ENCODE results near the gene TAGLN2.
A peak's percentile ranks its signal among the peaks of the same experiment; 100 is the strongest.

Gene TAGLN2

DNA sequence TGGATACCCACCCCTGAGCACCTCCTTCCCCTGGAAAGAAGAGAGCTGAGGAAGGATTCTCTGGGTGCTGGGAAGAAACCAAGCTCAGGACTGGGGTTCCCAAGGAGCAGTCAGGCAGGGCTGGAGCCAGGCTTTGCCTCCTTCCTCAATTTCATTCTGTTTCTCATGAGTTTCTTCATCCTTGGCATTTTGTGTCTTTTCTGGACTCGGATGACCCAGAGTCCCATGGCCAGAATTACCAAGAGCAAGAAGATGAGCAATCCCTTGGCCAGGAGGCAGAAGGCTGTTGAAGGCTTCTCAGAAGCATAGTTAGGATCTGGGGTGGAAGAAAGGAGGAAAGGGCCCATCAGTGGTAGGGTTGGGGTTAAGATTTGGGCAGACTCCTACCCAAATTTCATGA lies 26.2 kb upstream of the TAGLN2 start:
- no peak overlapping the region for H3K4me3 ChIP-seq
- peak overlapping the region in 1 of 21 experiments; percentile 35 for H3K27ac ChIP-seq

GRCh38 chr1:159951016-159951415 lies 25.7 kb upstream of the TAGLN2 start:
- no peak overlapping the region for H3K27ac ChIP-seq
- no peak overlapping the region for H3K4me3 ChIP-seq

DNA sequence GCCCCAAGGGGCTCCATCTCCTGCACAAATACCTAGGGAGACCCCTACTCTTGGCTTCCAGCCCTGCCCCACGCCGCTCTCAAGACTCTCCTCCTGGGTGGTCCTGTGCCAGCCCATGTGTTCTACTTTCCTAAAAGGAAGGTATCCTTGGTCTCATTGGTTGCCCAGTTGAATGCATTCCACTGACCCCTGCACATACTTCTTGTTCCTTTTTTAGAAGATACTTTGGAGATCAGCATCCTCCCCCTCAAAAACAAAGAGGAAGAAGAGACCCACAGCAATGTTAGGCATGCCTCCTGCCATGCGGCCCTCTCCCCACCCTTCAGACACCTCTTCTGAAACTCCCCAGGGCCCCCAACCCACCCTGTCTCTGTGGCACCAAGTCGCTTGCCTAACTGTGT lies 24.7 kb upstream of the TAGLN2 start:
- Histone ChIP-seq H3K27ac (no peak overlapping the region), H3K4me3 (no peak overlapping the region)

DNA sequence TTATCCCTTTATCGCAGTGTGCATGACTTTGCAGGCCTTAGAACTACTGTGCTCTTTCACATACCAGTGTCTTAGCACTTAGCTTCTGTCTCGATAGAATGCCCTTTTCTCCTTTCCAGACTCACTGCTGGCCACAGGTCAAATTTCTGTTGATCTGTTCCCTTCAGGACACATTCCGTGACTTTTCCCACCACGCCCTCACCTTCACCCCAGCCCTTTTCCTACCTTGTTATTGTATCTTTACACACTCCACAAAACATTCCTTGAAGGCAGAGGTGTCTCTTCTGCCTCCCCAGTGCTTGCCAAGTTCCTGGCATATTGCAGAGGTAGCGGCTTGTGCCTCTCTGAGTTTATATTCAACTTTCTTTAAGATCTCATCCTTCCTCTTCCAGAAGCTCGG lies 23.8 kb upstream of the TAGLN2 start:
- H3K27ac ChIP-seq = no peak overlapping the region

DNA sequence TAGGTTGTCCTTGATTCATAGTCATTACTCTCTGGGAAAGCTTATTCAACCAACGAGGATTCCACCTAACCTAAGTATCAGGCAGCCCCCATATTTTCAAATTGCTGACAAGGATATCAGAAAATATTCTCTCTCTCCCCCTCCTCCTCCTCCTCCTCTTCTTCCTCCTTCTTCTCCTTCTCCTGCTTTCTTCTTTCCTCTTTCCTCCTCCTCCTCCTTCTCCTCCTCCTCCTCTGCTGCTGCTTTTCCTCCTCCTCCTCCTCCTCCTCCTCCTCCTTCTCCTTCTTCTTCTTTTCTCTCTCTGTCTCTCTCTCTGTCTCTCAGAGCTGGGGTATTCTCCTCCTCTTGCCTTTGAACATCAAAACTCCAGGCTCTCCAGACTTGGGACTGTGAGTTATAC lies 22.6 kb upstream of the TAGLN2 start:
- H3K4me3 ChIP-seq = no peak overlapping the region
- no peak overlapping the region for H3K27ac ChIP-seq

More for the DNA sequence above, 23.8 kb upstream of the TAGLN2 start:
- H3K4me3 ChIP-seq = no peak overlapping the region

DNA sequence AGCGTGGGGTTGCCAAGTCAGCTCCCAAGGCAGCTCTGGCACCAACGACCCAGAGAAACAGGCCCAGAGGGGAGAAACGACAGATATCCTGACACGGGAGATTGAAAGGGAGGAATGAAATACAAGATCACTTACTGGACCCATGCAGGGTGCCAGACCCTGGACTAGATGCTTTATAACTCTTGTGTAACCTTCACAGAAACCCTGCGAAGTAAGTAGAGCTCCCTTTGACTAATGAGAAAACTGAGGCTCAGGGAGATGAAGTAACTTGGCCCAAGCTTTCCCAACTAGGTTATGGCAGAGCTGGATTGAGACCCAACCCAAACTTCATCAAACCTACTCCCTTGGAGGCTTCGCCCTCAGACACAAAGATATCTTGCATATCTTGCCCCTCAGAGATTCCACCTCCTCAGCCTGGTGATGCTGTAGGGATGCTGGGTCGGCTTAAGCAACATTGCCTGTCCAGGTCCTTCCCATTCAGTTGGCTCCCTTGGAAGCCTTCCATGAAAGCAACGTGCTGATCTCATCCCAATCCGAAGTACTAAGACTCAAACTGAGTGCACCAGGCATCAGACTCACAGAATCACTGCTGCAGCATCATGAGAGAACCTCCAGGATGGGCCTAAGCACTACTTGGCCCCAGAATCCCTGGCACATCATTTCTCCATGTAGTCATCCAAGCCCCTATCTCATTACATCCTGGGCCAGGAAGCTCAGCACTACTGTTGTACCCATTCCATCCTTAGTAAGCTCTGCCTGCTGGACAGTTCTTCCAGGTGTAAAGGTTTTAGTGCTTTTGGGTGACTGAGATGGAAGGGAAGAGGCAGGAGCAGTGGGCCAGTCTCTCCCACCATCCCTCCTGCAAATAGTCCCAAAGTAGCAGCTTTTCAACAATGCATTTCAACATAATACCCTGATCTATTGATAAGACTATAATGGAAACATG lies 21.2 kb upstream of the TAGLN2 start:
- Histone ChIP-seq H3K4me3 (peak overlapping the region in 3 of 7 experiments; percentile 37 to 49 (median 40)), H3K27ac (peak overlapping the region in 5 of 21 experiments; percentile 60 to 82 (median 79))

DNA sequence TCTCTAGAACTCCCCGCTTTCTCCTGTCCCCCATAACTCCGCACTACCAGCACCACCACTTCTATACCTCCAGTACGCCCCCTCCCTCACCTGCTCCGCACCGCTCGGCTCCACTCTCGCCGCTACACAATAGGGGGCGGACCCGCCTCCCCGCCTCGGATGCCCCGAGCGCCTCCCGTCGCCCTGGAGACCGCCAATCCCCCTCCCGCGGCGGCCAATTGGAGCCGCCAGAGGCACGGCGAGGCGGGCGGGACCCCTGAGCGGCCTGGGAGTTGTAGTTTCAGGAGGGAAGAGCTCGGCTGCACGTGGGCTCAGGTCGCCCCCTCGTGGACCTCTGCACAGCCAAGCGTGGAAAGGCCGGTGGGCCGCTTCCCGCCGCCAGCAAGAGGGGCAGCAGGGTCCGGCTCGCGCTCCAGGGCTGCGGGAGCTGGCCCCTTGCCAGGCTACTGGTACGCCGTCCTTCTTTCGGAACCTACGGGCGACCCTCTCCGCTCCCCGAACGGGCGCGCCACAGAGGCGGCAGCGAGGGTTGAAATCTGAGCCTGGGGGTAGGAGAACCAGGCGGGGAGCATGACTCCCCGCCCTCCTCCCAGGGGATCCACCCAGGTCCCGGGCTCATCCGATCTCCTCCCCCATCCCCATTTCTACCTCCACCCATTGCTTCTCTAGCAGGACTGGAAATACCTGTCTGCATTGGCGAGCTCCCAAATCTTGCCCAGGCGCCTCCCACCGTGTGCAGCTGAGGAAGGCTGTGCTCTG lies 20.4 kb upstream of the TAGLN2 start, which contains the start of gene IGSF9:
IGSF9 (minus strand) TSS at position 131 of the 759 bp plus-strand sequence. CDS start 2,159 bp downstream, outside the sequence.
- H3K27ac ChIP-seq = peak within 1 kb of the TSS in 18 of 21 experiments; percentile 21 to 86 (median 66)
- H3K4me3 ChIP-seq = peak within 1 kb of the TSS; percentile 28 to 49 (median 37)

- Histone ChIP-seq H3K27ac (peak overlapping the region in 14 of 21 experiments; percentile 40 to 86 (median 70)), H3K4me3 (peak overlapping the region; percentile 28 to 49 (median 37))
Measured at GRCh38 chr1:159944623-159945455, 19.5 kb upstream of the TAGLN2 start.

DNA sequence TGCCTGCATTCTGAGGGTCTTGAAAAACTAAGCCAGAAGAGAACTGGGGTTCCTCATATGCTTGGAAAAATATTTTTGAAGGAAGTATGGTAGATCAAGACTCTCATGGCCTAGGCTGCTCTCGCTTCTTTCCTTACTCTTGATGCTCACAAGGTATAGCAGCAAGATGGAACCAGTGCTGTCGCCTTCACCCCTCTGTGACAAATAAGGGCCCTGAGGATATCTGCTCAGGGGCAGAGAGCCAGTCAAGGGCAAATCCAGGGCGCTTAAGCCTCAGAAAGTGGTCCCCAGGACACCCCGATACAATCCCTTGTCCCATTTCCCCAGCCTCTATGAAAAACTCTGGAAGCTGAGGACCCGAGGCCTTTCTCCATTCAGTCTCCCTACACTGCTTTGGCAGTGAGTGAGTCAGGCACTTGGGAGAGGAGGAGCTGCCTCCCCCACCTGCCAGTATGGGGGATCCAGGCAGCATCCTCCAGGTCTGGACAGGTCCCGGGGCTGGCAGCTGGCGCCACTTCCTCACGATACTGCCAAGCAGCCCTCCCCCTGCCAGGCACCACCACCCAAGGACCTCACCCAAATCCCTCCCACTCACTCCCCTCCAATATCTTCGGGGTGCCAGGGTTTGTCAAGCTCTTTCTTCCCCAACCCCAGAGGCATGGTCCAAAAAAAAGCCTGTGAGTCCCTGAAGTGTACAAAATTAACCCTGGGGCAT lies 18.8 kb upstream of the TAGLN2 start:
- H3K4me3 ChIP-seq = peak overlapping the region in 4 of 7 experiments; percentile 30 to 49 (median 40)
- H3K27ac ChIP-seq = peak overlapping the region in 14 of 21 experiments; percentile 7 to 86 (median 66)

DNA sequence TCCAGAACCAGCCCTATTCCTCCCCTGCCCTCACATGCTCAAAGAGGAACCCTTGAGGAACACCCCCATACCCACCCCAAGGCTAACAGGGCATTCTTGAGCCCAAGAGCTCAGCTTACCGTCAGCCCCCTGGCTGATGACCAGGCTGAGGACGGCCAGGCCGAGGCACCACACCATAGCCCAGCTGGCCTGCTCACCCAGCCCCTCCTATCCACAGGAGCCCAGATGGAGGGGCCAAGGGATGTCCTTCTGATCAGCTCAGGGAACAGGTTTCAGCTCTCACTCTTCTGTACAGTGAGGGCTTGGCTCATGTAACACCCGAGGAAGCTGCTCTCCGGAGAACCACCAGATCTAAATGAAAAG lies 18.0 kb upstream of the TAGLN2 start:
- Histone ChIP-seq H3K4me3 (no peak overlapping the region), H3K27ac (peak overlapping the region in 9 of 21 experiments; percentile 23 to 80 (median 61))

DNA sequence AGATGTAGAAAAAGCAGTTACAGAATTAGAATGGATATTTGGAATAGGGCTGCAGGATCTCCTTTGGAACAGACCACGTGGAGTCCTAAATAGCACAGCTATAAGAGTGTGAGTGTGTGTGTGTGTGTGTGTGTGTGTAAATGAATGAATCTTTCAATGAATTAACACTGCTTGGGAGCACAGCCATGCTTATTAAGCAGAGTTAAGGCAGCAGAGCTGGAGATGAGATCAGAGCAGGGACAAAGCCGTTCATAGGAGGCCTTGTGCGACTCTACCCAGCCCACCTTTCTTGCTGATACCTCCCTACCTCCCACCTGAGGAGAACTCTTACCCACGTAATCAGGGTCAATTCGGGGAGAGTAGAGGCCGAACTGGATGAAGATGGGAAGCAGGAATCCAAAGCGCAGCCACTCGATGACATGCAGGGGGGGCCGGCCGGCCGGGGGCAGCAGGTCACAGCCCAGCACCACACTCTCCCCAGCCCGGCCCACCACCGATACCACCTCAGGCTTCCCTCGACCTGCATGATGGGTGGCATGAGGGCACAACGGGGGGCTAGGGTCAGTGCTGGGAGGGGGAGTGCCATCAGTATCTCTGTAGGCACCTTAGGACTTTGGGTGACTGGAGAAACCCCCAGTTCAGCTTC lies 17.4 kb upstream of the TAGLN2 start:
- Histone ChIP-seq H3K27ac (peak overlapping the region in 7 of 21 experiments; percentile 23 to 80 (median 62)), H3K4me3 (no peak overlapping the region)

DNA sequence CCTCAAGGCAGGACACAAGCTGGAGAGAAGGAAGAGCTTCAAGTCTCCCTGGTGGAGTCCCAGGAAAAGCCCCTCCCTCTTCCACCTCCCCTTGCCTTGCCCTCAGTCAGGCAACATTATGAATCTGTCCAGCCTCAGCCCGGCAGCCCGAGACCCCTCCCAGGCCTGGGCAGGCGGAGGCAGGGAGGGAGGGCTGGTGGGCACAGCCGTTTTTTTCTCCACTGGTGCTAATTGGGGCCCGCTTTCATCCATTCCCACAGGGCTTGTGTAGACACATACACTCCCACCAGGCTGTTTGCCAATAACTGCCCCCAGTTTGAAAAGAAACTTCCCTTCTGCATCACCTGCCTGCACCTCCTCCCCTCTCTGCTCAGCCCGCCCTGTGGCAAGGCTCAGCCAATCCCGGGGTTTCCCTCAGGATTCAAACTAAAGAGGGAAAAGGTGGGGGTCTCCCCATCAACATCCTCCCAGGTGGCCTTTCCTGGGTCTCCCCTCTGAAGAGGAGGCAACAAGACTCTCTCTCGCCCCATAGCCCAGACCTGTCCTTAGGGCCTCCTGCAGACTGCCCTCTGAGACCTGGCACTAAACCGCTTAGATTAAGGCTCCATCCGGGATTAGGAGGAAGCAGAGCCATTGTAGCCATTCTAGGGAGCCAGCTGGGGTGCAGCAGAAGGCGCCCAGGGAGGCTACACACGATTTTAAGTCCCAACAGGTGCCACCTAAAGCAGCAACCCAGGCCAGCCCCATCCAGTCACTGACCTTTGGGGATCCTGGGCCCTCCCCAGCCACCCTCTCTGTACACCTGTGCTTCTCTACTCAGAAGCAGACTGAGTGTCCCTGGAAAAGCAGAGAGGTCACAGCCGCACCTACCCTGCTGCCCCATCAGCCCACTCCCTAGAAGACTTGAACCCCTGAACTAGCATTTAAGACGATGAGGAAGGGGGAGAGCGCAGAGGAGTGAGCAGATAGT lies 16.6 kb upstream of the TAGLN2 start:
- no peak overlapping the region for H3K4me3 ChIP-seq

DNA sequence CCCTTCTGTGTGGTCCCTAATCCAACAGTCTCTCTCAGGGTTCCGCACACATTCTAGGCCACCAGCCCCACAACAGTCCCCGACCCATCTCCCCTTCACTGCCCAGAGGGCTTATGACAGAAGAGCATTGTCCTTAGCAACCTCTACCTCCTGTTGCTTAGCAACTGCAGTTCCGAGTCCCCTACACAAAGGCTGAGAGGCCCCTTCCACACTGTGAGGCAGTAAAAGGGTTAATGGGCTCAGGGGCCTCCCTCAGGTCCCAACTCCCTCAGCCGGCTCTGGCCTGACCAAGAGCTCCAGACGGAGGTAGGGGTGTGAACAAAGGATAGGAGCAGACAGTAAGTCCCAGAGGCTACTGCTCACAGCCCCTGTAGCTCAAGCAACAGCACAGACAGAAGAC lies 15.8 kb upstream of the TAGLN2 start:
- Histone ChIP-seq H3K4me3 (no peak overlapping the region), H3K27ac (peak overlapping the region in 1 of 21 experiments; percentile 24)

More for the DNA sequence above, 16.6 kb upstream of the TAGLN2 start:
- H3K27ac ChIP-seq = peak overlapping the region in 2 of 21 experiments; percentile 2 to 24

DNA sequence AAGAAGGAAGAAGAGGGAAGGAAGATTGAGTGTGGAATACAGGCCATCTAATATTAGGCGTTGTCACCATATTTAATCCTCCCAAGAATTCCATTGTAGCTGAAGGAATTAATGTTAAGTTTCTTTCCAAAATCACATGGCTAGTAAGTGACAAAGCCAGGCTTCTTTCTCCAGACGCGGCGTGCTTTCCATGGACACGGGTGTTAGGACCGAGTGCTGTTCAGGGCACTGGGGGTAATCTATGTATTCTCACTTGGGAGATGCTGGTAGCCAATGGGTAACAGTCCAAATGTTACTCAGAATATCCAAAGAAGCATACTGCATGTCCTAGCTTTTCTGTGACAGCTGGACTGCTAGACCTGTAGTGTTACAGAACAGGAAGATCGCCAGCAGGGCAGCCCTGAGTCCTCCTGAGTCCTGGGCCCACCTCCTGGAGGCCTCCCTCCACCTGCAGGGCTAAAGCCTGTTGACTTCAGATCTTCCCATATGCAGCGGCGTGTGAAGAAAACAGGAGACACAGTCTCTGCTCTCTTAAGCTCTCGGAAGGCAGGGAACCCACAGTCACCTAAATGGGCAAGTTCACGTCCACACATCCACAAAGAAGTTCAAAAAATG lies 14.8 kb upstream of the TAGLN2 start:
- H3K27ac ChIP-seq = peak overlapping the region in 4 of 21 experiments; percentile 4 to 24 (median 10)

GRCh38 chr1:159939678-159940002 lies 14.3 kb upstream of the TAGLN2 start:
- no peak overlapping the region for H3K4me3 ChIP-seq
- peak overlapping the region in 2 of 21 experiments; percentile 24 to 27 for H3K27ac ChIP-seq

More for the DNA sequence above, 14.8 kb upstream of the TAGLN2 start:
- H3K4me3 ChIP-seq = no peak overlapping the region

- H3K4me3 ChIP-seq = no peak overlapping the region
- peak overlapping the region in 1 of 21 experiments; percentile 27 for H3K27ac ChIP-seq
Measured at GRCh38 chr1:159938905-159939677, 13.8 kb upstream of the TAGLN2 start.
